GM12865 (cell line): Measurements from ENCODE around the gene MARCHF7.
"Not testable (repeated sequence)": the region's sequence is repeated elsewhere in the genome, so short reads cannot be mapped to it uniquely, and the experiment has no call there.

Experiments used
- DNase-seq: peaks from one replicate; pipeline ENCODE4 v3.0.0; 2010; ENCODE audit warnings: low read depth
- H3K4me3 ChIP-seq: 2 replicates; pipeline ENCODE4 v1.5.1; 2011; ENCODE audit warnings: mild to moderate bottlenecking, low read depth, low read length, control low read depth
- CTCF ChIP-seq: IDR thresholded peaks from 2 replicates; pipeline ENCODE4 v1.5.1; 2011; ENCODE audit warnings: low read length, control low read depth, low read depth, inconsistent platforms; ENCODE audit not compliant: insufficient read depth; ENCODE audit errors: missing control alignments

MARCHF7 gene

GRCh38 chr2:159720676-159721075, 8.4 kb downstream of the MARCHF7 start:
- no peak for DNase-seq
- no peak overlapping the region for H3K4me3 ChIP-seq
- no peak for TF ChIP-seq CTCF

- no peak for DNase-seq
- no peak for TF ChIP-seq CTCF
- H3K4me3 ChIP-seq, result no peak overlapping the region
Measured at GRCh38 chr2:159722580-159722979, 10.3 kb downstream of the MARCHF7 start.

GRCh38 chr2:159724795-159725572, 12.7 kb downstream of the MARCHF7 start:
- not testable (repeated sequence) for H3K4me3 ChIP-seq, DNase-seq

- TF ChIP-seq CTCF, result no peak
- H3K4me3 ChIP-seq, result no peak overlapping the region
- DNase-seq, result no peak
Measured at GRCh38 chr2:159725713-159726112, 13.4 kb downstream of the MARCHF7 start.

GRCh38 chr2:159728629-159729028, 16.3 kb downstream of the MARCHF7 start:
- no peak for DNase-seq
- TF ChIP-seq CTCF, result no peak
- no peak overlapping the region for H3K4me3 ChIP-seq

- DNase-seq, result no peak
- no peak for TF ChIP-seq CTCF
- H3K4me3 ChIP-seq, result no peak overlapping the region
Measured at GRCh38 chr2:159735648-159736047, 23.3 kb downstream of the MARCHF7 start.

- DNase-seq, result no peak
Measured at GRCh38 chr2:159736048-159736447, 23.7 kb downstream of the MARCHF7 start.

More at GRCh38 chr2:159736048-159736447, 23.7 kb downstream of the MARCHF7 start:
- H3K4me3 ChIP-seq, result no peak overlapping the region
- no peak for TF ChIP-seq CTCF
